Fibroblast of mammary gland (primary cell): Measurements from ENCODE around the gene NKD1.

Source experiments
- DNase-seq: peaks from one replicate; pipeline ENCODE4 v3.0.0-alpha.2; 2010; ENCODE audit warnings: low read depth
- H3K4me3 ChIP-seq: 2 replicates; pipeline ENCODE4 v1.5.1; 2011; ENCODE audit warnings: low read depth, mild to moderate bottlenecking, low read length, moderate library complexity; ENCODE audit not compliant: control insufficient read depth
- TF ChIP-seq, protein P1 (sequence below): conservative IDR thresholded peaks from 2 replicates; pipeline ENCODE4 v1.5.1; 2011; ENCODE audit warnings: low read depth, low read length, inconsistent platforms; ENCODE audit not compliant: control insufficient read depth, insufficient read depth

The NKD1 gene

DNA sequence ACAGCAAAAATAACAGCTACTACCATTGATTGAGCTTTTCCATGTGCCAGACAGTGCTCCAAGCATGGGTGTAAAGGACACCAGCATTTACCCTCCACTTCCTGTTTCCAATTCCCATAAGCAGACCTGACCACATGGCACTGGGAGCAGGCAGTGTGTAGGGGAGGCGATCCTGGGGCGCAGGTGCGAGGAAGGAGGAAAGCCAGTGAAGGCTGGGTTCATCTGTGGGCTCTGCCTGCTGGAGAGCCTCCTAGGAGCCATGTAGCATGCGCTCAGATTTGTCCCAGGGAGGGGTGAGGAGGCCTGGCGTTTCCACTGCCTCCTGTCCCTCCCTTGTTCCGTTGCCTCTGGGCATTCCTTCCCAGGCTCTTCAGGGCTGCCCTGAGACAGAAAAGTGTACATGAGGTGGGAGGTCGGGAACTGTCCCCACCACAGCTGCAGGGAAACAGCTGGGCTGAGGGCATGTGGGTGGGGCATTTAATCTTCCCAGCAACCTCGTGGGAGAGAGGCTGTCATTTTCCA lies 76.3 kb downstream of the NKD1 start:
- TF ChIP-seq, protein P1, sequence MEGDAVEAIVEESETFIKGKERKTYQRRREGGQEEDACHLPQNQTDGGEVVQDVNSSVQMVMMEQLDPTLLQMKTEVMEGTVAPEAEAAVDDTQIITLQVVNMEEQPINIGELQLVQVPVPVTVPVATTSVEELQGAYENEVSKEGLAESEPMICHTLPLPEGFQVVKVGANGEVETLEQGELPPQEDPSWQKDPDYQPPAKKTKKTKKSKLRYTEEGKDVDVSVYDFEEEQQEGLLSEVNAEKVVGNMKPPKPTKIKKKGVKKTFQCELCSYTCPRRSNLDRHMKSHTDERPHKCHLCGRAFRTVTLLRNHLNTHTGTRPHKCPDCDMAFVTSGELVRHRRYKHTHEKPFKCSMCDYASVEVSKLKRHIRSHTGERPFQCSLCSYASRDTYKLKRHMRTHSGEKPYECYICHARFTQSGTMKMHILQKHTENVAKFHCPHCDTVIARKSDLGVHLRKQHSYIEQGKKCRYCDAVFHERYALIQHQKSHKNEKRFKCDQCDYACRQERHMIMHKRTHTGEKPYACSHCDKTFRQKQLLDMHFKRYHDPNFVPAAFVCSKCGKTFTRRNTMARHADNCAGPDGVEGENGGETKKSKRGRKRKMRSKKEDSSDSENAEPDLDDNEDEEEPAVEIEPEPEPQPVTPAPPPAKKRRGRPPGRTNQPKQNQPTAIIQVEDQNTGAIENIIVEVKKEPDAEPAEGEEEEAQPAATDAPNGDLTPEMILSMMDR, result no peak
- DNase-seq, result no peak
- no peak overlapping the region for H3K4me3 ChIP-seq

DNA sequence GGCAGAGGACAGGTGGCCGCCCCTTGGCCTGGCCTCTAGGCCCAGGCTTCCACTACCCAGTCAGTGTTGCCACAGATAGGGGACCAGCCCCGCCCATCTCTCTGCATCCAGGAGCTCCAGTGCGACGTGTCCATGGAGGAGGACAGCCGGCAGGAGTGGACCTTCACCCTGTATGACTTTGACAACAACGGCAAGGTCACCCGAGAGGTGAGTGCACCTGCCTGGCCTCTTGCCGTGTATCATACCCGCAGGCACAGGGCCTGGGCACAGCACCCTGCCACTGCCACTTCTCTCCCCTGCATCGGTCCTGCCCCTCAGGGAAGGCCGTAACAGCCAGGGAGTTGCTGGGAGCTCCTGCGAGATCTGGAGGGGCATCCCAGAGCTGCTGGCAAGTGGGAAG lies 77.2 kb downstream of the NKD1 start:
- TF ChIP-seq, protein P1, result no peak
- no peak overlapping the region for H3K4me3 ChIP-seq
- DNase-seq, result no peak

DNA sequence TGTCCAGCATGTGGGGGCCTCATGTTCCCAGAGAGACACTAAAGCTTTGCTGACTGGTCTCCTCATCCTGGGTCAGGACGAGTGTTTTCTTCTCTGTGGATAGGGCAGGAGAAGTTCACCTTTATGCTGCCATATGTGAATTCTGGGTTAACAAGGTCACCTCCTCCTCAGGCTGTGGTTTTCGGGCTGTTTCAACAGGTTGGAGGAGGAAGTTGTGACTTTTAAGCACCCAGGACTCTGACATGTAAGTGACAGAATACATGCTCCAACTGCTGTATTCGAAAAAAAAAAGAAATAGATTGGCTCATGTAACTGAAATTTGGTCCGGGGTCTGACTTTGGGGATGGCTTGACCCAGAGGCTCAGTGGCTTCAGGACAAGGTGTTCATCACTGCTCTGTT lies 78.7 kb downstream of the NKD1 start:
- no peak for DNase-seq
- H3K4me3 ChIP-seq, result no peak overlapping the region
- TF ChIP-seq, protein P1, result no peak

DNA sequence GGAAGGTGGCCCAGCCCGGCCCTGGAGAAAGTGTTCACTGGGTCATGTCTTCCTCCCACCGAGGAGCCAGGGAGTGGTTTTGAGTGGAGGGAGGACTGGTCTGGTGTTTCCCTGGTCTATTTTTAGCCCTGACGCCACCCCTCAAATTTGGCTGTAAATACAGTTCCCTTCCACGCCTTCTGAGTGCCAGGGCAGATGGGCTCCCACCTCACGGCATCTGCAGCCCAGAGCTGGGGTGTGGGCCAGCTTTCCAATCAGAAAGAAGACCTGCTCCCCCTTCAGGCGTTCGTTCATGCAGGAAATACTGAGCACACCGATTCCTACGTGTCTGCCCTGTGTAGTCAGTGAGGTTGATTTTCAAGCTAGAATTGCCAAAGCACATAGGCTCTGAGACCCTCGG lies 79.2 kb downstream of the NKD1 start:
- no peak overlapping the region for H3K4me3 ChIP-seq
- DNase-seq, result peak; percentile 21
- TF ChIP-seq, protein P1, result peak; percentile 15

DNA sequence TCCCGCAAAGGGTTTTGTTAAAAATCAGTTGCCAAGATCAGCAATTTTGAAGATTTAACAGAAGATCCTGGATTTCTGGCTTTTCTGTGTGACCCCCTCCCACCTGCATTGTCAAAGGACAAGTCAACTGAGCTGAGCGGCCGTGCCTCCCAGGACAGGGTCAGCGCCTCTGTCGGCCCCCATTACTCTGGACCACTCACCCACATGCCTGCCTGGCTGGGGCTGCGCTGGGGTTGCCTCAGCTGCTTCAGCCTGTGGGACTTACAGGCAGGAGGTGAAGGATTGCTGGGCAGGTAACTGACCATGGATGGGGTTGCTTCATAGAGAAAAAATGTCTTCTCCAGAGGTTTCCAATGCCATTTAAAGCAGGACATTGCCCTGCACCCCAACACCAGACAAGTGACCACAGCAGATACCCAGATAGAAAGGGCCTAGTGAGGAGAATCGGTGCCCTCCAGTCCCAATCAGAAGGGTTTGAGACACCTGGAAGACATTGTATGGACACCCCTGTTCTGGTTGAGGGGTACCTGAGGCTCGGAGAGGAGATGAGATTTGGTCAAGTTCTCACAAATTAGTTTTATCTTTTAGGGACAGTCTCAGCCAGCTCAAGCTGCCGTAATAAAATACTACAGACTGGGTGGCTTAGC lies 80.1 kb downstream of the NKD1 start:
- TF ChIP-seq, protein P1, result no peak
- no peak overlapping the region for H3K4me3 ChIP-seq
- no peak for DNase-seq

DNA sequence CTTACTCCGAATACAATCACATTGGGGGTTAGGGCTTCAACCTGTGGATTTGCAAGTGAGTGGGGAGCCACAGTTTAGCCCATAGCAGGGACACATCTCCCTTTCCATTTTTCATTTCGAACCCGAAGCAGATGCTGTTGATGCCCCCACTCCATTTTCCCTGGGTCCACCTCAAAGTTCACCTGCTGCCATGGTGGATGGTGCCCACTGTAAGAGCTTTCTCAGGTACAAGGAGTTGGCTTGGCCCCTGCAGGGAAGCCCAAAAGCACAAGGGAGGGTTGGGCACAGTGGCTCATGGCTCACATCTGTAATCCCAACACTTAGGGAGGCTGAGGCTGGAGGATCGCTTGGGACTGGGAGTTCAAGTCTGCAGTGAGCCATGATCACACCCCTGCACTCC lies 81.1 kb downstream of the NKD1 start:
- TF ChIP-seq, protein P1, result no peak
- no peak for DNase-seq
- H3K4me3 ChIP-seq, result no peak overlapping the region
